Fibroblast of skin of scalp (primary cell): Measurements from ENCODE around the gene FRMD5.

ENCODE experiments used
- DNase-seq: peaks from one replicate; pipeline ENCODE4 v3.0.0-alpha.2; 2013

FRMD5 gene

DNA sequence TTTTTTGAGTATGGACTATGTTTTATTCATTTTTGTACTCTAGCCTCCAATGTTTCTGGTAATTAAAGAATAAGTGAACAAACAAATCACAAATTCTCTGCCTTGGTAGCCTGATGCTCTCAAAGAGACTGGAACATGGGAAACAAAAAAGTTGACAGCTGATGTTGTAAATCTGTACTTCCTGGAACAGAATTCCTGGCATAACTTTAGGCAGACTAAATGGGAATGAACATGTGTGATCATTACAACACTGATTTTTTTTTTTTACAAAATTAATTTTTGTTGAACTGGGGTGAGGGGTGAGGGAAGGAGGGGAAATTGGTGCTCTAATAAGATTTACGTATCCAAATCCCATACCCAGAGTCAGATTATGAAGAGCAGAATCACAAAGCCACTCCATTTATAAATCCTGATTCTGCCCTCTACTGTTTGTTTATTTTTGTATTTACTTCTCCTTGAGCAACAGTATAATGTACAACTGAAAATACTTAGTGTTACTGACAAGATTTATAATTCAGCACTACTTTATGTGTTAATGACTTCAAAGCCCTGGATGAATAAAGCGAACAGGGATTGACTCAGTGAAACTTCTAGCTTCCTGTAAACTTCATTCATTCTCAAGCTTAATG, 165.0 kb downstream of the FRMD5 start:
- DNase-seq: peak; percentile 61

DNA sequence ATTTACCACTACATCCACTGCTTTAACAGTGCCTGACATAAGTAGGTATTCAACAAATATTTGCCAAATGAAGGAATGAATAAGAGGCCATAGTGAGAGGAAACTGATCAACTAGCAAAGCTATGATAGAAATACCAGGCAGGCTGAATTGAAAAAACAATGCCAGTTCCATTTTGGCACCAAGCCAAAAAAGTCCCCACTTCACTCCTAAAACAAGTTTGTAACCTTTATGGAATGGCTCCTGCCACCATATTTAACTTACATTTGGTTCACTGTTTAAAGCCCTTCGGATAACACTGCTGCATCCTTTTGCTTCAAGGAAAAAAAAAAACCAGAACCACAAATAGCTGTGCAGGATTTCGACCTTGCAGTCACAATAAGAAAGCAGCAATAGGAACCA, 166.1 kb downstream of the FRMD5 start:
- DNase-seq: peak; percentile 20

DNA sequence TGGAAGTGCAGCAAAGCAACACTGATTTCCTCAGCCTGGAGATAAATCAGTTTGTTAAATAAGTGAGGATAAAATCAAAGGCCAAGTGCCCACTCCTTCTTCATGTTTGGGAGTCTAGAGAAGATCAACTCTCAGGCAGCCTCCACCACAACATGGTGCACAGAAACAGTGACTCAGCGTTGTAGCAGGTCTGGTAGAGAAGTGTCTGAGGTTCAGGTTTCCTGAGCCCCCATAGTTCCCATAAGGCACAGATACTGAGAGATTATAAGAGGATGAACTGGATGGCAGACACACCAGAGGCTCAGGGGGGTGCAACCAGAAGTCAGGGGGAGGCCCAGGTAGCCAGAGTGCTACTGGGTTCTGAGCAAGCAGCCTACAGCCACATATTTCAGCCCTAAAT, 166.7 kb downstream of the FRMD5 start:
- DNase-seq: peak; percentile 22

DNA sequence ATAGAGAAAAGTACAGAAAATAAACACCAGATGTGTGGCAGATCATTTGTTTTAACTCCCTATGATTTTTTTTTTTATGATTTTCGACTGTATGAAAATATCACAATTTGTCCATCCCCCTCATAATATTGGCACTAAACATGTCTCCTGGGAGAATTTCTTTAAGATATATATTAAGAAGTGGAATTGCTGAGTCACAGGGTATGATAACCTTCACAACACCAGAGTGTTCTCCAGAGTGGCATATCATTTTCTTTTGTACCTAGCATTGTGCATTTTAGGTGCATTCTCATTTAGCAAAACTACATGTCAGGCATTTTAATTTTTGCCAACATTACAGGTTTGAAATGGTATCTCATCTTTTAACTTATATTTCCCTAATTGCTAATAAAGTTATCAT, 170.9 kb downstream of the FRMD5 start:
- no peak for DNase-seq

DNA sequence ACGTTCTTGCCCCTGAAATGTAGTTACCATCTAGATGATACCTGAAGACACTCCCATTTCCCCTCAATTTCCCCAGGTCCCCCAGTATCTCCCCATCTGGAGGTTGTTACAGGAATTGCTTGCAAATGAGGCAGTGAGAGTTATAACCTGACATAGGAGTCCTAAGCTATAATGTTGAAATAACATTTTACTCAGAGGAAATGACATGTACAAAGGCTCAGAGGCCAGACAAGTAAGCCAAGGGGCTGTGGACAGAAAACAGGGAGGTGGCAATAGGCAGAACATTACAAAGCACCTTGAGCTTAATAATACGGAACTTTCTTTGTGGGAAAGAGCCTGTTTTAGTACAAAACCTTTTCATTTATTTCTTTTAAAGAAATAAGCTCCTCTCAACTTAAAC, 171.9 kb downstream of the FRMD5 start:
- no peak for DNase-seq

DNA sequence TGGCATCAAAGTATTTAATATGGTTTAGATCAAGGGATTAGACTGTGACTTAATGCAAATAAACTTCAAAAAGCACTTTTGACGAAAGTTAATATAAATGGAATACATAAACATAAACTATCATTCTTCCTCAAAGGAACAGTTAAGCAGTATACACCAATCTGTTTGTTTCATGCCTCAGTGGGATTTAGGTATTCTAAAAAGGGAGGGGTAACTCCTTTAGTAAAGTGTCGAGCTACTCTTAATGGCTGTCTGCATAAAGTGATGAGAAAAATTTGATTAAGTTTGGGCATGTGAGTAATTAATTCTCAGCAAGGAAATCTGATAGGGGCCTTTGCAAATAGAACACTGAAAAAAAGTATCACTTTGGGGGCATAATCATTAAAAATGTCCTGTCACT, 176.9 kb downstream of the FRMD5 start:
- no peak for DNase-seq

DNA sequence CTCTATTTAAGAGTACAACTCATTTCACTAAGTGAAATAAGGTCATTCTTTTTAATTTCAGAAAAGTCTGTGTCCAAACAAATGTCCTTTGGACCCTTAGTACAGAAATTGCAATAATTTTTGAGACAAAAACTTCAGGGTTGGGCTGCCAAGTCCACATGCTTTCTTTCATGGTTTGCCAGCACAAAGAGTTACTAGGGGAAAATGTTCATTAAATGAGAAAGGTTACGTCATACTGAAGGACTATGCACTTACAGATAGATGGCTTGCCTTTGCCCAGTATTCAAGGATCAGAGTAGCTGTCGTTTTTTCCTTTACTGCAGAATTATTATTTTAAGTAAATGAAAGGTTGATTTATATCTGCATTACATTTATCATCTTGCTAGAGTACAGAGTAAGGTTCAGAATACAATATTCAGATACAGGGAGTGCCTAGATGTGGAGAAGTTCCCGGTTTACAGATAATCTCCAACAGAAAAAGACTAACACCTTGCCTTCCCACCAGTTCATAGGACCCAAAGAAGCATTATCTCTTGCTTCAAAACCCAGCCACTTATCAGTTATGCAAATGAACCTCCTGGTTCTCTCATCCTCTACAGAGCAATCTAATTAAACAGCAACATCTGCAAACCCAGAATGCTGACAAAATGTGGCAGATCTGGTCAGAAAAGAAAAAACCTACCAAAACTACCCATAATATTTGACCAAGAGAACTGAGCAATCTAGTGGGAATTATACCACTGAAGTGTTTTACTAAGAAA, 179.3 kb downstream of the FRMD5 start:
- no peak for DNase-seq

DNA sequence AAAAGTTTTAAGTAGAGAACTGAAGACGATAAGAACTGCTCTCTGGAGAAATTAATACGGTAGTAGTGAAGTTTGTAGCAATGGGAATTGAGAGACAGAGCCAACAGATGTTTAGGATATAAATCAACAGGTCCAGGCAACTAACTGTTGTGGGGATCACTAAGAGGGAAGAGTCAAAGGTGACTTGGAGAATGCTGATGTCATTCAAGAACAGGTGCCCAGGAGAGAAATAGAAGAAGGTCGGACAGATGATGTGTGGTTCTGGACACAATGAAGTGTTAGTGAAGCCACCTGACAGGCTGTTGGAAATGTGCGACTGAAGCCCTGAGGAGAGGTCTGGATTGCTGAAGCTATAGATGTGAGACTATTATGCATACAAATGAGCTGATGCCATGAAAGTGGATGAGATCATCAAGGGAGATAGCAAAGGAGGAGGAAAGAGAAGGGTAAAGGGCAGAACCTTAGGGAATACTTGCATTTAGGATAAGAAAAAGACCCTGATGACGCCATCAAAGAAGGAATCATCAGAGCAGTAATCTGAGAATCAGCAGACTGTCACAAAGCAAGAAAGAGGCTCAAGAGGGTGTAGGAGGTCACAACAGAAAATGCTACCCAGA, 183.7 kb downstream of the FRMD5 start:
- no peak for DNase-seq

DNA sequence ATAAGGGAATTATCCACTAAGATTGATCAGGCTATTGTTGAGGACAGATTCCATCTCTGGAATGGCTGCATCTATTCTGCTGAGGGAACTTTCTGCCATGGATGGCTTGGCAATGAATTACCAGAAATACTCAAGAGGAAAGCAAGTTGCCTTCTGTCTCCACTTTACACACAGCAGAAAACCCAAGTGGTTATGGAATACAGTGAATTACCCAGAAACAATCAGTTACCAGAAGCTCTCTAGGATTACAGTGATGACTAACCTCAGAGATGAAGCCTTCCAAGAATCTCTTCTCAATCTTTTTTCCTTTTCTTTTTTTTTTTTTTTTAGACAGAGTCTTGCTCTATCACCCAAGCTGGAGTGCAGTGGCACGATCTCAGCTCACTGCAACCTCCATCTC, 185.0 kb downstream of the FRMD5 start:
- DNase-seq: peak; percentile 18

DNA sequence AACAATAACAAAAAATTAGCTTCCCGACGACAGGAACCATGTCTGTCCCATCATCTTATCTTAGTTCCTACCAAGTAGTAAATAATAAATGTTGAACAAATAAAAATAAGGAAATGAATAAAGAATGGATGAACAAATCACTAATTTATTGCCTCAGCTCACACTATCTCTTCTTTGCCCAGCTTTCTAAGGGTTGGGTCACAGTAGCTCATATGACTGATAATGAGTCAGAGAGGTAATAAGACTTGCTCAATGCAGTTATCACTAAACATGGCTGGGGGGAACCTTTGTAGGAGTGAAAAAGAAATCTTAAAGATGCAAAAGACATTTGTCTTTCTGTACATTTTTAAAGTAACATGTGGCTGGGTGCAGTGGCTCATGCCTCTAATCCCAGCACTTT, 186.0 kb downstream of the FRMD5 start:
- peak; percentile 16 for DNase-seq

DNA sequence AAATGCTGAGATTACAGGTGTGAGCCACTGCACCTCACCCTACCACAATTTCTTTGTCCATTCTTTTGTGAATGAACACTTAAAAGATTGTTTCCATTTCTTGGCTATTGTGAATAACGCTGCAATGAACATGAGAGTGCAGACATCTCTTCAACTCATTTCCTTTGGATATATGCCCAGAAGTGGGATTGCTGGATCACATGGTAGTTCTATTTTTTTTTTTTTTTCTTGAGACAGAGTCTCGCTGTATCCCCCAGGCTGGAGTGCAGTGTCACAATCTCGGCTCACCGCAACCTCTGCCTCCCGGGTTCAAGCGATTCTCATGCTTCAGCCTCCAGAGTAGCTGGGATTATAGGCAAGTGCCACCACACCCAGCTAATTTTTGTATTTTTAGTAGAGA, 194.8 kb downstream of the FRMD5 start:
- DNase-seq: peak; percentile 78

DNA sequence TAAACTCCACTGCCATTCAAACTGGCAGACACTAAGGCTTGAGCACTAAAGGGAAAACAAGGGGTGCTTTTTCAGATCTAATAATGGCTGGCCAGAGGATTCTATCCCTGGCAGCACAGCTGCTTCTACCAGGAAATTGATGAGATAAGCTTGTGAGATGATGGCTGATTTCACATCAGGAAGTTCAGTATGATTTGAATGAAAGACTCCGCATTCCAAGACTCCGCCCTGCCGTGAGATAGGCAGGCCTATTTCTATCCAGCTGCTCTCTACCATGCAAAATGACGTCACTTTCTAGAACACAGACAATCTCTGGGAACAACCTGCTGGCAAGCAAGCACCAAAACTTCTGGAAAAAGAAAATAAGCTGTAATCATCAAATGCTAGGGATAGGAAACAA, 196.5 kb downstream of the FRMD5 start:
- DNase-seq: peak; percentile 38

DNA sequence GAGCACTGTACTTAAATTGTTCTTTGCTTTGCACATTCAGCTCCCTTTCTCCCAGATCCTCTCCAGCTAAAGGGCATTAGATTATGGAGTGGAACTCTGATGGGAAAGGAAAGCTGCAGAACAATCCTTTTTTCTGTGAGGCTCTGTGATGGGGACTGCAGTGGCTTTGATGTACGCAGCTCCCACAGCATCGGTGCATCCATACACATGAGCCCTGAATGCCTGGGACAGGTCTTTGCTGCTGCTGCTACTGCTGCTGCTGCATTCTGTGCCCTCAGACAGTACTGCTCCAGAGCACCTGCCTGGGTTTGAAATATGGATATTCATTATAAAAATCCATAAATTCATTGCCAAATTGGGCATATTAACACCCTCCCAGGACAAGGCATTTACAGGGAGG, 203.9 kb downstream of the FRMD5 start:
- no peak for DNase-seq

DNA sequence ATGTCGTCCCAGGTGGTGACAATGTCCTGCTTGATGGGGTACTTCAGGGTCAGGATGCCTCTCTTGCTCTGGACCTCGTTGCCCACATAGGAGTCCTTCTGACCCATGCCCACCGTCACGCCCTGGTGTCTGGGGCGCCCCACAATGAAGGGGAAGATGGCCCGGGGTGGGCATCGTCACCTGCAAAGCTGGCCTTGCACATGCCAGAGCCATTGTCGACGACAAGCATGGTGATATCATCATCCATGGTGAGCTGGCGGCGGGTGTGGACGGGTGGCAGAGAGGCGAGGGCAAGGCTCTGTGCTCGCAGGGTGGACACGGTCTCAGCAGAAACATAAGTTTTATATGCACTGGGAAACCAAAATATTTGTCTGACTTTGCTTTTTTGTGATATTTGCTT, 205.1 kb downstream of the FRMD5 start:
- DNase-seq: no peak

DNA sequence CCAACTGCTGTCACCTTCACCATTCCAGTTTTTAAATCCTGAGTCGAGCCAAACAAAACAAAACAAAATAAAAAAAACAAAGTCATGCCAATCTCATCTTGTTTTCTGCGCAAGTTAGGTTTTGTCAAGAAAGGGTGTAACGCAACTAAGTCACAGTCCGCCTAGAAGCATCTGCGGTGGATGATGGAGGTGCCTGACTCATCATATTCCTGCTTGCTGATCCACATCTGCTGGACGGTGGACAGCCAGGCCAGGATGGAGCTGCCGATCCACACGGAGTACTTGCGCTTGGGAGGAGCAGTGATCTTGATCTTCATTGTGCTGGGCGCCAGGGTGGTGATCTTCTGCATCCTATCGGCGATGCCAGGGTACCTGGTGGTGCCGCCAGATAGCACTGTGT, 206.2 kb downstream of the FRMD5 start:
- no peak for DNase-seq

DNA sequence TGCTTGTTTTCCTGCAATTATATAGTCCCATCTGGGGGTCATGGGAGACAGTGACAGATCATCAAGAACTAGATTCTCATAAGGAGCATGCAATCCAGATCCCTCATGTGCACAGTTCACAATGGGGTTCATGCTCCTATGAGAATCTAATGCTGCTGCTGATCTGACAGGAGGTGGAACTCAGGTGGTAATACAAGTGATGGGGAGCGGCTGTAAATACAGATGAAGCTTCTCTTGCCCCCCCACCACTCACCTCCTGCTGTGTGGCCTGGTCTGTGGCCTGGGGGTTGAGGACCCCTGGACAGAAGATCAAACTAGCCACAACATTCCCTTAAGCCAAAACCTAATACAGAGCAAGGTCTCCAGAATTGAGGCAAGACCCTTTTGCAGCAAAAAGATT, 207.1 kb downstream of the FRMD5 start:
- DNase-seq: no peak

DNA sequence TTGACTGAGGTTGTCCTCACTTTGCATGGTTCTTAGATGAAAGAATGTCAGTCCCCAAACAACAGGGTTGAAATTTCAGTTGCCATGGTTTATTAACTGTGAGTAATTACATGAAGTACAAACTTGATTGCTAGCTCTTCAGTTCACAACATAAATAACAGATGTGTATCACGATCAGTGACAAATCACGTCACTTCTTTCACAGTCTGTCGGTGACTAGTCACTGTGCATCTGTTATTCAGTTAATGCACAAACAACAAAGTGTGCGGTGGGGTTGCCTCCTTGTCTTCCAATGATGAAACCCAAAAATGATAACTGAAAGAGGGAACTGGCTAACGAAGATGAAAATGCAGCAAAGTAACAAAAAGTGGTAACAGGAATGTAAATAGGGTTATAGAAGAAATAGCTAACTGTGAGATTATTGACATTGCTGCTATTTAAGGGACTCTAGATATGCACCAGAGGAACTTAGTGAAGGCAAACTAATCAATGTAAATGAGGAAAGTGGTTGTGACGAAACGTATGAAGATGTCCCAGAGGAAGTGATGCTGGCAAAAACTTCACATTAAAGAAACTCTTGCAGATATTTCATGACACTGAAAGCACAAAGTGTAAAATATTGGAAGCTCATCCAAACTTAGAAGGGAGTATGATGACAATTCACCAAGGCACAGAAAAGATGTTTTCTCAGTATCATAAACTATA, 208.9 kb downstream of the FRMD5 start:
- DNase-seq: no peak

DNA sequence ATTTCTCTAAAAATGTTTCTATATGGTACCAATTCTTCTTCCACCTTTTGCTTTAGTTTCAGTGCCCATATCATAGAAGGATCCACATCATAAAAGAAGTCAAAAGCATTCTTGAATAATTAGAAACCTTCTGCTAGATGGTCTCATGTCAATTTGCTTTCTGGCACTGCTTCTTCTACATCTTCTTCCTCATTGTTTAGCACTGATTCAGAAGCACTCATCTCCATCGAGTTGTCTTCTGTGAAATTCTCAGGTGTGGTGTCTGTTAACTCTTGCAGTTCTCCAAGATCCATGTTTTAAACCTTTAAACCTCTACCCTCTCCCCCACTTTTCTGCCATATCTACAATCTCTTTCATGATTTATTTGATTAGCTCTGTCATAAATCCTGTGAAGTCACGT, 213.5 kb downstream of the FRMD5 start:
- no peak for DNase-seq

DNA sequence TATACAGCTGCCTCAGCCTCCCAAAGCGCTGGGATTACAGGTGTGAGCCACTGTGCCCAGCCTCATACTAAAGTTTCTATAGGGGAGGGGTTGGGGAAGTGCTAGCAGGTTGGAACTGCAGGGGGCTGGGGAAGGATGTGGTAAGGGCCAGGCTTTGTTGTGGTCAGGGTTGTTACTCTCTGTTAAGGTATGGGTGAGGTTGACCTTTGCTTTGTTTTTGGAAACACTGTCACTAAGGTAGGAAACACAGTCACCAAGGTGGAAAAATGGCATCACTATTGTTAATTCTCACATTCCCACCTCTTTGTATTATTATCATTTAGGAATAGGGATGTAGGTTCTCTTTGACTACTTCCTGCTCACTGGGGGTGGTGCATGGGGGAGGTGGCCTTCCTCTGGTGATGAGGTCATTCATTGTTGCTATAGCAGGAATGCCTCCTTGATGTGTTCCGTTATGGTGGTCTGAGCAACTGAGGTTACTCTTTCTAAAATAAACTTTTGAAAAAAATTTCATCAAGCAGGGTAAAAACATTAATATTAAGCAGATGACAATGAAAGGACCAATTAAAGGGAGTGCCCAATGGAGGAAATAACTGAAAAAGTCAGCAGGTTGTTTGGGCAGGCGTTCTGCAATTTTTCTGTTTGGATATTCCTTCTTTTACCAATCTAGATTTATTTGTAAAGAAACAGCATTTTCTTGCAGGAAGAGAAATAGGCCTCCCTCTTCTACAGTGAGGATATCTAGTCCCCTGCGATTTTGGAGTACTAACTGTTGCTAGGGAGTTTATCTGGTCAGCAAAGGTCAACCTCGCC, 217.8 kb downstream of the FRMD5 start:
- DNase-seq: no peak

DNA sequence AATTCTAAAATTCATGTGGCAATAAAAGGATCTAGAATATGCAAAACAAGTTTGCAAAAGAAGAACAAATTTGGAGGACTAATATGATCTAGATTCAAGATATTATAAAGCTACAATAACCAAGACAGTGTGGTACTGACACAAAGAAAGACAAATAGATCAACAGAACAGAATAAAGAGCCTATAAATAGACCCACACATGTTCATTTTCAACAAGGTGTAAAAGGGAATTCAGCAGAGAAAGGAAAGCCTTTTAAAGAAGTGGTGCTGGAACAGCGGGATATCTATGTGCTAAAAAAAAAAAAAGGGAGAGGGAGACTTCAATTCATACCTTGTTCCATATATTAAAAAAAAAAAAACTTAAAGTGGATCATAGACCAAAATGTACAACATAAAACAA, 219.3 kb downstream of the FRMD5 start:
- DNase-seq: no peak

DNA sequence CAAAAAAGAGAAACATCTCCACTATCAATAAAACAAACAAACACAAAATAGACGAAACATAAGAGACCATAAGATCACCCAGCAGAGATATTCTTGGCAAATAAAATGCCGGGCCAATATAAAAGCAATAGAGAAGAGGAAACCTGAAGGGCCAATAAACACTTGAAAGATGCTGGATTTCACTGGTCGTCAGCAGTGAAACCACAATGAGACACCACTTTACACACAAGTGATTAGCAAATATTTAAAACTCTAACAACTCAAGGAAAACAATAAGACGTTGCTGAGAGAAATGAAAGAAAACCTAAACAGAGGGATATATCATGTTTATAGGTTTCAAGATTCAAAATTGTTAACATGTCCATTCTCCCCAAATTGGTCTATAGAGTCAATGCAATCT, 219.7 kb downstream of the FRMD5 start:
- no peak for DNase-seq

DNA sequence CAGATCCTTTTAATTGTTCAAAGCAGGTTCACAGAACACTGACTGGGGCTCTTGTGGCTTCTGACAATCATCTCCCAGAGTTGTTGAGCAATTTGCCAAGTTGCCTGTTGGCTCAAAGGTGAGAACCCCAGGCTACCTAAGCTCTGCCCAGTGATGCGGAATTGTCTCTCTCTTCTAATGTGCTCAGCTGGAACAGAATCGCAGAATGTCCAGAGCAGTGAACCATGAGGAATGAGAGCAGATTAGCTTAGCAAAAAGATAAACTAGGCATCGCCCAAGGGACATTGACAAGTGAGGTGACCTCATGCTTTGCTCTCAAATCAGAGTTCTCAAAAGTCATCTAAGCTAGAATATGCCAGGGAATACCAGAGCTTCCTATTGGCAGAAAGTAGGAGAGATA, 220.2 kb downstream of the FRMD5 start:
- DNase-seq: no peak
